Endothelial cell of umbilical vein (primary cell): ENCODE results near the gene RAB40B. TPM values are rescaled to one million over a fixed set of nuclear protein-coding genes. Genes with fewer than 3 reads are reported as not detected.
"Not testable (repeated sequence)": the region's sequence is repeated elsewhere in the genome, so short reads cannot be mapped to it uniquely, and the experiment has no call there.

Source experiments
- BruUV-seq: library from RNA; stranded (reverse); fragments of 400-500 nt; replicated peaks from 2 replicates; lab custom pipeline; 2021; lab: Mats Ljungman, UMichigan
- CTCF ChIA-PET: fragments of 300-600, 350-600 bp; sonication (Branson Sonifier 250); formaldehyde crosslinking; loops from one replicate; lab custom pipeline; 2021; ENCODE audit warnings: antibody characterized with exemption, inconsistent platforms; lab: Charles Lee
- POLR2A ChIA-PET: fragments of 300-600, 350-600 bp; sonication (Branson Sonifier 250); formaldehyde crosslinking; loops from one replicate; lab custom pipeline; 2021; ENCODE audit warnings: antibody characterized with exemption, inconsistent platforms; lab: Charles Lee
- DNase-seq: peaks from one replicate; pipeline ENCODE4 v3.0.0-alpha.2; 2011; ENCODE audit warnings: low read depth, low spot score
- FAIRE-seq: peaks from 2 replicates; lab custom pipeline; 2011; peaks lifted over from hg19 to GRCh38; lab: Jason Lieb, UNC
- H2AFZ ChIP-seq: 2 replicates; pipeline ENCODE4 v1.6.0; 2012; ENCODE audit warnings: low read depth, low read length, control low read depth, inconsistent platforms
- H3K27ac ChIP-seq: 2 replicates; pipeline ENCODE4 v1.5.1; 2011; ENCODE audit warnings: low read depth, mild to moderate bottlenecking, control low read depth, low read length, moderate library complexity; ENCODE audit not compliant: insufficient read depth
- H3K27me3 ChIP-seq, 2 experiments: 2 replicates each; pipeline versions ENCODE4 v1.6.0 to v1.6.1; 2011; ENCODE audit warnings: low read length in 2 of 2, mixed read lengths in 1 of 2; ENCODE audit not compliant: control insufficient read depth in 2 of 2, insufficient read depth in 2 of 2
- H3K36me3 ChIP-seq, 2 experiments: 2 replicates in 1 of 2; 3 replicates in 1 of 2; pipeline ENCODE4 v1.5.1; 2011; ENCODE audit warnings: low read length in 2 of 2, mild to moderate bottlenecking in 1 of 2, moderate library complexity in 1 of 2; ENCODE audit not compliant: control insufficient read depth in 2 of 2, insufficient read depth in 2 of 2; ENCODE audit errors: extremely low read depth in 1 of 2
- H3K4me1 ChIP-seq: 3 replicates; pipeline ENCODE4 v1.5.1; 2011; ENCODE audit warnings: mild to moderate bottlenecking, low read length; ENCODE audit not compliant: control insufficient read depth, insufficient read depth; ENCODE audit errors: extremely low read depth
- H3K4me2 ChIP-seq: 2 replicates; pipeline ENCODE4 v1.6.1; 2011; ENCODE audit warnings: low read length, control low read depth, mixed read lengths; ENCODE audit not compliant: insufficient read depth
- H3K4me3 ChIP-seq, 3 experiments: fragments of 200-600 bp in 1 of 3; sonication (generic), shearing (Covaris generic) in 1 of 3; replicated peaks in 1 of 3; 2 replicates each; pipeline ENCODE4 v1.5.1; 2011 to 2016; ENCODE audit warnings: control low read depth in 3 of 3, low read length in 3 of 3, mild to moderate bottlenecking in 2 of 3, inconsistent platforms in 1 of 3, low read depth in 1 of 3, moderate library complexity in 1 of 3; ENCODE audit not compliant: insufficient read depth in 1 of 3
- H3K79me2 ChIP-seq: 2 replicates; pipeline ENCODE4 v1.6.0; 2012; ENCODE audit warnings: low read length, inconsistent platforms; ENCODE audit not compliant: control insufficient read depth, insufficient read depth
- H3K9ac ChIP-seq: replicated peaks from 2 replicates; pipeline ENCODE3; 2011; ENCODE audit warnings: low read length, control low read depth; ENCODE audit not compliant: insufficient read depth; ENCODE audit errors: extremely low read depth
- H3K9me1 ChIP-seq: replicated peaks from 3 replicates; pipeline ENCODE4 v1.6.0; 2011; ENCODE audit warnings: mild to moderate bottlenecking, low read length; ENCODE audit not compliant: control insufficient read depth, insufficient read depth; ENCODE audit errors: extremely low read depth
- H3K9me3 ChIP-seq: replicated peaks from 2 replicates; pipeline ENCODE4 v1.5.1; 2012; ENCODE audit warnings: low read length, inconsistent platforms; ENCODE audit not compliant: control insufficient read depth, insufficient read depth
- H4K20me1 ChIP-seq: replicated peaks from 2 replicates; pipeline ENCODE3; 2011; ENCODE audit warnings: mild to moderate bottlenecking, low read length; ENCODE audit not compliant: control insufficient read depth, insufficient read depth; ENCODE audit errors: extremely low read depth
- EZH2 ChIP-seq: IDR thresholded peaks from 2 replicates; pipeline ENCODE4 v1.6.1; 2012; ENCODE audit warnings: borderline replicate concordance, low read depth, mild to moderate bottlenecking, moderate library complexity, low read length, inconsistent platforms; ENCODE audit not compliant: severe bottlenecking
- FOS ChIP-seq: IDR thresholded peaks from 2 replicates; pipeline ENCODE4 v1.6.1; 2011; ENCODE audit warnings: mild to moderate bottlenecking, low read length, moderate library complexity, borderline replicate concordance; ENCODE audit not compliant: insufficient read depth
- GATA2 ChIP-seq: IDR thresholded peaks from 2 replicates; pipeline ENCODE4 v1.7.0; 2011; ENCODE audit warnings: low read depth, mild to moderate bottlenecking, moderate library complexity, mixed read lengths, low read length; ENCODE audit not compliant: insufficient read length, insufficient read depth
- JUN ChIP-seq: IDR thresholded peaks from 2 replicates; pipeline ENCODE4 v1.6.1; 2011; ENCODE audit warnings: borderline replicate concordance, low read depth; ENCODE audit not compliant: insufficient read length, insufficient read depth
- MYC ChIP-seq: IDR thresholded peaks from one replicate; pipeline ENCODE4 v1.6.1; 2011; ENCODE audit warnings: mild to moderate bottlenecking, low read depth, low read length
- POLR2A ChIP-seq: IDR thresholded peaks from 2 replicates; pipeline ENCODE4 v1.6.1; 2012; ENCODE audit warnings: low read depth, mild to moderate bottlenecking, control low read depth, low read length
- POLR2AphosphoS5 ChIP-seq: IDR thresholded peaks from 2 replicates; pipeline ENCODE4 v1.6.1; 2012; ENCODE audit warnings: low read depth, mild to moderate bottlenecking, control low read depth, low read length, moderate library complexity; ENCODE audit not compliant: insufficient read depth
- dilution Hi-C: fragments of 300-500 bp; cut with MboI; formaldehyde crosslinking; loops from one replicate; pipeline ENCODE4 v1.15.0; 2019; ENCODE audit warnings: low sequenced_read_pairs; ENCODE audit not compliant: extremely low pct_ligation_motif_present
- intact Hi-C: fragments of 100-400 bp; cut with micrococcal nuclease; formaldehyde crosslinking; loops from one replicate; pipeline ENCODE4 v1.10.0; 2022
- polyA plus RNA-seq, 4 experiments: library from polyadenylated mRNA; depleted of rRNA in 3 of 4; stranded (reverse) in 3 of 4; unstranded in 1 of 4; fragments of >200 nt; gene quantifications; 2 replicates each; pipeline versions ENCODE4 v1.2.1 to v1.2.3, GENCODE V29; 2011 to 2012; ENCODE audit warnings: missing spikeins in 1 of 4
- total RNA-seq: library from RNA; stranded (reverse); gene quantifications from 2 replicates; pipeline ENCODE4 v1.2.3, GENCODE V29; 2021
- TF ChIP-seq, protein P1 (sequence below): IDR thresholded peaks from 2 replicates; pipeline ENCODE4 v1.6.1; 2011; ENCODE audit not compliant: insufficient read depth, insufficient read length

The RAB40B gene
- total and polyA plus RNA-seq, 2 donors (not counting 3 experiments of a cell fraction or from before 2014, with no cell fraction given): 5.5 to 9.3 TPM

DNA sequence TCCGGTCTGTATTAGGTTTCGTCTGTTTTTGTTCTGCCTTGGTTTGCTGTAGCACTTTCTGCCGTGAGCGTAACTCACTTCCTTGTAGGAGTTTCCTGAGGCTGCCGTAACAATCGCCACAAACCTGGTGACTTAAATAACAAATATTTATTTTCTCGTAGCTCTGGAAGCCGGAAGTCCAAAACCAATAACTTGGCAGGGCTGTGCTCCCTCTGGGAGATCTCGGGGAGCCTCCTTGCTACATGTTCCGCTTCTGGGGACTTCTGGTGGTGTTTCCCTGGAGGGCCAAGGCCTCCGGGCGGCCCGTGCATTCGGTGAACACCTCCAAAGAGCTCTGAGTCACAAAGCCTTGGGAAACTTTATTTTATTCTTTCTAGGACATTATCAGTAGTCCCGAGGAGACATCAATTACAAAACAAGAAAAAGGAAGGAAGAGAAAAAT lies 43.4 kb downstream of the RAB40B start:
- TF ChIP-seq FOS (no peak), POLR2A (no peak), POLR2AphosphoS5 (no peak), GATA2 (no peak), EZH2 (no peak), JUN (no peak), MYC (no peak)
- TF ChIP-seq, protein P1, sequence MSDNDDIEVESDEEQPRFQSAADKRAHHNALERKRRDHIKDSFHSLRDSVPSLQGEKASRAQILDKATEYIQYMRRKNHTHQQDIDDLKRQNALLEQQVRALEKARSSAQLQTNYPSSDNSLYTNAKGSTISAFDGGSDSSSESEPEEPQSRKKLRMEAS: no peak
- H3K27me3 ChIP-seq: no peaks in the 10 kb centered on the region
- no peaks in the 10 kb centered on the region for H3K9me1 ChIP-seq
- no peaks in the 10 kb centered on the region for H3K36me3 ChIP-seq
- H4K20me1 ChIP-seq: no peaks in the 10 kb centered on the region
- no peak overlapping the region for H3K9ac ChIP-seq
- FAIRE-seq (peak; percentile 35), DNase-seq (peak; percentile 21)
- H3K4me1 ChIP-seq: no peaks in the 10 kb centered on the region
- no peak overlapping the region for H3K4me3 ChIP-seq
- CTCF ChIA-PET: no interaction called here
- dilution Hi-C loops (no loop called here), intact Hi-C loops (no loop called here)
- no peaks in the 10 kb centered on the region for H3K9me3 ChIP-seq
- no peaks in the 10 kb centered on the region for H3K79me2 ChIP-seq
- BruUV-seq: no TSS peak
- no peak overlapping the region for H3K4me2 ChIP-seq
- H3K27ac ChIP-seq: no peak overlapping the region
- no peak overlapping the region for H2AFZ ChIP-seq
- POLR2A ChIA-PET: no interaction called here

GRCh38 chr17:82654611-82655010 lies 43.9 kb downstream of the RAB40B start:
- dilution Hi-C loops: not testable (repeated sequence)

More at GRCh38 chr17:82654611-82655010, 43.9 kb downstream of the RAB40B start:
- H3K27ac ChIP-seq, H3K27me3 ChIP-seq, H3K9me1 ChIP-seq, FAIRE-seq, H3K4me2 ChIP-seq, H4K20me1 ChIP-seq, BruUV-seq, H3K9me3 ChIP-seq, H3K9ac ChIP-seq, POLR2A ChIA-PET, H3K4me1 ChIP-seq, H3K36me3 ChIP-seq, H3K79me2 ChIP-seq, H3K4me3 ChIP-seq, CTCF ChIA-PET, intact Hi-C loops, H2AFZ ChIP-seq, DNase-seq: not testable (repeated sequence)
